Activated effector memory CD4-positive, alpha-beta T cell treated with Interleukin-2 at 50 U/mL for 16 hours (primary cell): ENCODE results near the gene SLITRK4.

Source experiments
- DNase-seq: peaks from one replicate; pipeline ENCODE4 v3.0.0-alpha.2; 2020

SLITRK4 gene, protein sequence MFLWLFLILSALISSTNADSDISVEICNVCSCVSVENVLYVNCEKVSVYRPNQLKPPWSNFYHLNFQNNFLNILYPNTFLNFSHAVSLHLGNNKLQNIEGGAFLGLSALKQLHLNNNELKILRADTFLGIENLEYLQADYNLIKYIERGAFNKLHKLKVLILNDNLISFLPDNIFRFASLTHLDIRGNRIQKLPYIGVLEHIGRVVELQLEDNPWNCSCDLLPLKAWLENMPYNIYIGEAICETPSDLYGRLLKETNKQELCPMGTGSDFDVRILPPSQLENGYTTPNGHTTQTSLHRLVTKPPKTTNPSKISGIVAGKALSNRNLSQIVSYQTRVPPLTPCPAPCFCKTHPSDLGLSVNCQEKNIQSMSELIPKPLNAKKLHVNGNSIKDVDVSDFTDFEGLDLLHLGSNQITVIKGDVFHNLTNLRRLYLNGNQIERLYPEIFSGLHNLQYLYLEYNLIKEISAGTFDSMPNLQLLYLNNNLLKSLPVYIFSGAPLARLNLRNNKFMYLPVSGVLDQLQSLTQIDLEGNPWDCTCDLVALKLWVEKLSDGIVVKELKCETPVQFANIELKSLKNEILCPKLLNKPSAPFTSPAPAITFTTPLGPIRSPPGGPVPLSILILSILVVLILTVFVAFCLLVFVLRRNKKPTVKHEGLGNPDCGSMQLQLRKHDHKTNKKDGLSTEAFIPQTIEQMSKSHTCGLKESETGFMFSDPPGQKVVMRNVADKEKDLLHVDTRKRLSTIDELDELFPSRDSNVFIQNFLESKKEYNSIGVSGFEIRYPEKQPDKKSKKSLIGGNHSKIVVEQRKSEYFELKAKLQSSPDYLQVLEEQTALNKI

DNA sequence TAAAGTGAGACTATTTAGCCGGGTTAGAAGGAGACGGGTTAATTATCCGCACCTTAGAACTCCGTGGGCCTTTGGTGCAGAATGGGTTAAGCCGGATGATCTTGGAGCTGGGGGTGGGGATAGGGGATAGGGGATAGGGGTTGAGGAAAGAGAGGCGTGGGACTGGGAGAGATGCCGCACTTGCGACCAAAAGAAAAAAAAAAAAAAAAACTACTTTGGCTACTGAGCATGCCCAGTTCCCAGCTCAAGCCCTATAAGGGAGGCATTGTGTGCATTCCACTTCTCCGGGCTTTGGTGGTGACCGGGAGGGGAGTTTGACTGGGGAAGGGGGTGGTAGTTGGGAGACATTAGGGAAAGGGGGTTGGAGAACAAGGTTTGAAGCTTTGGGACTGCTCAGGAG is at the start of gene SLITRK4:
Gene SLITRK4 (minus strand): TSS at position 187 of the 400 bp plus-strand sequence. CDS start 4,993 bp downstream, outside the sequence.
- DNase-seq = no peak

DNA sequence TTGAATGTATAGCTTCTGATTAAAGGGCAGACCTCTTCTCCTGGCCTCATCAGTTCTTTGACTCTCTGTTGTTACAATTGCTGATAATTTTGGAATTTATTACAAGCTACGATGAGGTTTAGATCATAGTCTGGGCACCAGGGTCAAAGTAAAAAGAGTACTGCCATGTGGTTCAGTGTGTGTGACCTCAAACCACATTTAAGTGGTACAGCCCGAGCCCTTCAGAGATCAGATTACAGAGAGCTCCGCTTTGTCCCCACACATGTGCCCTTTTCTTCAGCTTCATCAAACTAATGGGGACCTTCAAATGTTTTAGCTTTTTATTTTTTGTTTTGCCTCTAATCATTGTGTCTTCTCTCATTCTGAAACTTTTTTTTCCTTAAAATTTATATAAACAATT is 47.6 kb upstream of the SLITRK4 start:
- no peak for DNase-seq

DNA sequence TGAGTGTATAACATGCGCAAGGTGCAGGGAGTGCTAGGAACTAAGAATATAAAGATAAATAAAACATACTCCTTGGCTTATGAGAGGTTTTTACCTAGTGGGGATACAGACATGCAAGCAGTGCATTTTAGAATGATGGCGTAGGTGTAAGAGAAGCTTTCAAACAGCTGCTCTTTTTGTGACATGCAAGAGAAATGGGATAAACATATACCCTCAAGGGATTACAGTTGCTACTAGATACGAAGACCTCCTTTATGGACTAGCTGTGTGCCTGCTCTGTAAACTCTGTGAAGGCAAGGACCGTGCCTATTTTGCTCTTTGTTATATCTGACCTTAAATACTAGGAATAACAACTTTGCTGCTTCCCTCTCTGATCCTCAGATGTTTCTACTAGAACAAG is 39.0 kb upstream of the SLITRK4 start:
- no peak for DNase-seq

DNA sequence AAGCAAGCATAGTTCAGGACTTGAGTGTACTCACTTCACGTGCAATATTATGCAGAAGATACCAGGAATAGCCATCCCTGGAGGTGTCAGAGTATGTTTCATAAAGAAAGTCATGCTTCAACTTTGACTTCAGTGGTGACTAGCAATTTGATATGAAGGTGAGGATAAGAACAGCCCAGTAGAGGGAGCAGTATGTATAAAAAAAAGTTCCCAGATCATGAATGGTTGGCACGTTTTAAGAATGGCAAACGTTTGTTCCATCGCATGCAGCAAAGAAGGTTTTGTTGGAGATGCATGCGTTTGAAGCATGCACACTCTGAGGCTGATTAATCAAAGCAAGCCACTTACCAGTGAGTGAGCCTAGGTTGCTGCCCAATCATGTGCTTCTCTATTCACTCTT is 33.5 kb upstream of the SLITRK4 start:
- DNase-seq = no peak

DNA sequence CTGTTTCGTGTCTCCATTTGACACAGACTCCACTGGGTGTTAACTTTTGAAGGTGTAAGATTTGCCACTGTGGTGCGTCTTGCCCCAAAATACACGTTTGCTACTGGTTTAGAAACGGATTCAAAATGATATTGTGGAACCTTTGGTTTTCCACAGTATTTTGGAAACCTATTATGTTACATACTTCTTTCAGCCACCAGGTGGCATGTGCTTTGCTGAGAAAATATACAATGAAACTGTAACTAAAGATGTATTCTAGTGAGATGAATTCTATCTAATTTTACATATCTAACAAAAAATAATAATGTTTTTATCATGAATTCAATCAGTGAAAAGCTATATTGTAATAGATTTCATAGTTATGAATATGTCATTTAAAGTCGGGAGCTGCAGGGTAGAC is 28.4 kb upstream of the SLITRK4 start:
- DNase-seq = no peak

DNA sequence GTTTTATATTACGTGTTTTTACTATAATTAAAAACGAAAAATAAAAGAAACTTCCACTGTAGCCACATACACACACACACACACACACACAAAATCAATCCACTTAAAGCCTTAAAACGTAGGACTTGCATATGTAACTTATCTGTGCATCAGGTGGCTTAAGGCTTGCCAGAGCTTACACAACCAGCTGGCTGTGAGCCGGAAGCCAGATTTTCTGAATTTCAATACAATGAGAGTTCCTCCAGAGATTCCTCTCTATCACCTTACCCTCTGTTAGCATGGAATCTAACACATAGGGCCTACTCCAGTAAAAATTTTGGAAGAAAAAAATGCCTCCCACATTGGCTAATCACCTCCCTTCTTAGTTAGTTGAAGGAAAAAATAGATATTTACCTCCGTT is 27.9 kb upstream of the SLITRK4 start:
- no peak for DNase-seq

DNA sequence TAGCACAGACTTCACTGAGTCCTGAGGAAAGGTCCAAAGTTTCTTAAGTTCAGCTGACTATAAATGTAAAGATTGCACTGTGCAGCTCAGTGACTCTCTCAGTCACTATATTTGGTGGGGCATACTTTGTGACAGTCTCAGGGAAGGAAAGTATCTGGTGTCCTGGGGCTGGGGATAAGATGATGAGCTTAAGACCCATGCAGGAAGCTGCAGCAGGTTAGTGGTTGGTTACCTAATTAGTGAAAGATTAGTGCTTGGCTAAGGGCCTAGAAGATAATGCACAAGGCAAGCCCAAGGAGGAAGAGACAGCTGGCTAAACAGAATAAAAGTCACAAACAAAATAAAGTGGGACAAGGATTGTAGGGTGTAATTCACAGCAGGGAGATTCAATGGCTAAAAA is 25.4 kb upstream of the SLITRK4 start:
- no peak for DNase-seq

DNA sequence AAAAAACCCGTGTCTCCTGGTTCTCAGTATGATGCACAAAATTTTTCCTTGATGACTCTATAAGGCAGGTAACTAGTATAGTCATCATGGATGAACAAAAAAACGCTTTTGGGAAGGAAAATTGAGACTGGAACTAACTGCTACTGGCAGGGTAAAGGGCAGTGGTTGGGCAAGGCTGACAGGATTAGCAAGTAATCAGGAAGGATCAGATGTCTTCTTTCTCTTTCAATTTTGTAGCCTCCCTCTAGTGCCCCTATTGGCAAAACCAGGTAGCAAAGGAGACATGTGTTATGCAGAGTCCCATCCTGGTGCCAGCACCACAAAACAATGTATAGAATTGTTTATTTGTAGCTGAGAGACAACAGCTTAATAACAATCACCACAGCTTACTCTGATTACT is 12.8 kb upstream of the SLITRK4 start:
- DNase-seq = no peak

DNA sequence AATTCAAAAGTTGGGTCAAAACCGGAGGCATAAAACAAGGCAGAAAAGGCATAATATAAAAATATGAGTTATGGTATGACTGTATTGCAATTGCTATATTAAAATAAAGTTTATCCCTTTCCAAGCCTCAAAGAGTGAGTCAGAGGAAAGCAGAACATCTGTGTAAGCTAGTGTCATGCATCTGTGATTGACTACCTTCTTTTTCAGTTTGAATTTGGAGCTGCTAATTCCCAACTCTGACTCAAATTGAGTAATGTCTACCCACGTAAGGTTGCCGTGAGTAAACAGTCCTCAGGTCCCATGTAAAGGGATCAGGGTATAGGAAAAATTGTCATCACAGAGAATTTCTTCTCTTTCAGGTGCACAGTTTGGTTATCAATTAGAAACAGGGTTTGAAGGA is 6.5 kb upstream of the SLITRK4 start:
- DNase-seq = no peak

DNA sequence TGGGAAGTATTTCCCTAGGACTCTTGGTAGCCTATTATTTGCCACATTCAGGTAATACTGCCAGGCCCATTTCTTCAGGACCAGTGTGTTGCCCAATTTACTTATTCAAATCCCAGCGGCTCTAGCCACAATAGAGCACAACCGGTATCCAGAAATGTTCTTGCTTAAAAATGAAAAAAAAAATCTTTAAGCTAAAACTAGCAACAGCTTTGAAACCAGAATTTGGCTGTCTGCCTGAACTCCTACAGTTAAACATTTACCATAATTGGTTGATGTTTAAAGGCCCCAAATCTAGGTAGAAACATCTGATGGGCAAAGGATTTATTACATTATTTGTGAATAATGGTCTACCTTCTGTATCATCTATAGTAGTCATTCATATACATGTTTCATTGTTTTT is 930 bp upstream of the SLITRK4 start:
- no peak for DNase-seq

DNA sequence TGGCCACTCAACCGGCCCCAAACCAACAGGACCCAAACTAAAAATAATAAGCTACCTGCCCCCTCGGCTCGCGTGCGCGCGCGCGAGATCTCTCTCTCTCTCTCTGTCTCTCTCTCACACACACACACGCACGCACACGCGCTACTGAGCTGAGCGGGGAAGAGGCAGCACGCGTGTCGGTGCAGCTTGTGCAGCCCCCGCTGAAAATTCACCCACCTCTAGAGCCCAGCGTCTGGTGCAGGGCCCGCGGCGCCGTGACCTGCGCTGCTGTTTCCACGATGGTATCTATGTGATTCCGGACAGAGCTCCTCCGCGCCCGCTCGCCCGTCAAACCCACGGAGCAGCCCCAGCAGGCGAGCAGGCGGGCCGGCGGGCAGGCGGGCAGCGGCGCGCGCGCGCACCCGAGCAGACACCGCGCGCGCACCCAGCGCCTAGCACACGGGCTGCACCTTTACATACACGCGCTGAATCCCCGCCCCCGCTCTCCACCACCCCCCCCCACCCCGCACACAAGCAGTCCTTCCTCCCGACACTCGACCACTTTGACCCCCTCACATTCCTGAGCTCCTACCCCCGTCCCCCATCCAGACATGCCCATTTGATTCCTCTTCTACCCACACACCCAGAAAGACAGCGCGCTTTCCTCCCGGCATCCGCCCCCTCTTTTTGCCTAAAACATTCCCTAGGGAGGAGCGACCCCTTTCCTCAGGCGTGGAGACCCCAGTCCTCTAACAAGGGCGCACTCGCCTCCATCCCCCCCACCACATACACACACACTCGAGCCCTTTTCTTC is 1.0 kb downstream of the SLITRK4 start:
- DNase-seq = no peak

DNA sequence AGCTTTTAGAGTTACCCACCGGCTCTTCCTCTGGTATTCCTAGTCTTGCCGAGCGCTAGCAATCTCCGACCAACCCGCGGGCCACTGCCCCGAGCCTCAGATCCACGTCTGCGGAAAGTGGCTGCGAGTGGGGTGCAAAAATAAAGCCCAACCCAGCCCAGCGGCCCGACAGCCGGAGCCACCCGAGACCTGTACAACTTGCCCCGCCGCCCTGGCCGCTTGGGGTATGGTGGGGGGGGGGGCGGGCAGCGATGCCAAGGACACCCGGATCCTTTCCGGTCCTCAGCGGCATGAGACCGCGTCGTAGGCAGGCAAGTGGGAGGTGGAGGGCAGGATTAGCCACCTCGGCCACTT is 1.6 kb downstream of the SLITRK4 start:
- no peak for DNase-seq

DNA sequence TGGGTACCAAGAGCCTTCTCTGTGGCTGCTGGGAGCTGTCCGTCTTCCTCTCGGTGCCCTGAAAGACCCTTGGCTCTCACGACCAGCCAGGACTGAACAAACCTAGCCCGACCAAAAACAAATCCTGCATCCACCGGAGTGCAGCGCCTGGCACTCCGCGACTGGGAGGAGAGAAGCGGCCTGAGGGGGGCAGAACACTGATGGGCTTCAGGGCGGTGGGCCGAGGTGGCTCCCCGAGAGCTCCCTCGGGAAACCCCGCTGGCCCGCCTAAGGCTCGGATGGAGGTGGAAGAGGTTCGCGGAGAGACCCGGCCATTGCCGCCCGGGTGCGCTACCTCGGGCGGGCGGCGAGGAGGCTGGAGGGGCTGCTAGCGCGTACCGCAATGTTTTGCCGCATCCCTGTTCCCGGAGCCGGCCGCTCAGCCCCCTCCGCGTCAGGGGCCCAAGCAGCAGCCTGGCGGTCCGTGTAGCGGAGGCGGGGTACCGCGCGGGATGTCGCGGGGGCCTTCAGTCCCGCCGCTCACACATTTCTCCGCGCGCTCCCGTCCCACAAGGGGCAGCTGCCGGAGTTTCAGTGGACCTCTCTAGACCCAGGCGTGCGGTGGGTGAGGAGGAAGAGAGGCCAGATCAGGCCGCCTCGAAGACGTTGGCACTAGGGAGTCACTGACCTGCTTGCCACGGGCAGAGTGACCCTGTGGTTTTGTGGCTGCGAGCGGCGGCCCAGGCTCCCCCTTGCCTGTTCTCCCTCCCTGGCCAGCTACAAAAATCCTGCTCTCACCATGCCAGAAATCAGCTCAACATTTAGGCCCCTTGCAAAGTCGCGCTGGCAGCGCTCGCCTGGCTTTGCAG is 2.2 kb downstream of the SLITRK4 start:
- DNase-seq = no peak

DNA sequence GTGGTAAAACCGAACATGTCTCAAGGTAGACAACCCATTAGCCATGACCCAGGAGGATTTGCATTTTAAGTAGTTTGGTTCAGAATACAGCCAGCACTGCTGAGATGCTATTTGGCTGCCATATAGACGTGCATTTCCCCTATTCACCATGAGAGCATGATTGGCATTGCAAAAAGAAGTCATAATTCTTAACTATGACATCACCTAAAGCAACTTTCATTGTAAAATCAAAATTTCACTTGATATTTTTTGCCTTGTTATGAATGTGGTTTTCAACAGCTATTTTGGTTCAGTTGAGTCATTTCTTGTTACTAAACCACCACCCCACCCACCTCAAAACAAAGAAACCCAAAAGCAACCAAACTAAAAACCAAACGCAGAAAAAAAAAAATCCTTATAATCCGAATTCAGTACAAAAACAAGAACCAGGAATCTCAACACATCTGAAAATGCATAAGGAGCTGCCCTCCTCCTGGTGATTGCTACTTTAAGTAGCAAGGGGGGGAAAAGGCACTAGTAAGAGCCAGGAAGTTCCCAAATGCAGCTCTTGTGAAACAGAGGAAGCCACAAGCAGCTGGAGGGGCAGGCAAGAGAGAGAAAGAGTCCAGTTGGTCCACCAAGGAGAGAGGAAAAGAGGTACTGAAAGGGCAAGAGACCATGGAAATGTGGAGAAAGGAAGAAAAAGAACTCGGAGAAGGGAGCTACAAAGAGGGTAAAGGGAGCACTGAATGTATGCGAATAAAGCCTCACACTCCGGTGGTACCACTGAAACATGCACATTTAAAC is 3.1 kb downstream of the SLITRK4 start:
- no peak for DNase-seq

DNA sequence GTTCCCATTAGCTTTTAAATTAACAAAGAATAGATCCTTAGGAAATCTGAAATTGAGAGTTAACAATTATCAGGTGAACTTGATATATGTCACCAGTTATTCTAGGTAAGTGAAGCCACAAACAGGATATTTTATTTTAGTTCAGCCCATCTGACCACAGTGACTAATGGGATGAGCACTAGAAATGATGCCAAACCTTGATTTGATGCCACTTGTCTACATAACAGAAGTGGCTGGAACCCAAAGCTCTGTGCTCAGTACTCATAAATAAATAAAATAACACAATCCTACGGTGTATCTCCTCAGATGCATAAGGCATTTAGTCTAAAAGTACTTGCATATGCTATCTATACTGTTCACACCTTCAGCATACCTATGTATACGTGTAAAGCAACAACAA is 12.2 kb downstream of the SLITRK4 start:
- no peak for DNase-seq

DNA sequence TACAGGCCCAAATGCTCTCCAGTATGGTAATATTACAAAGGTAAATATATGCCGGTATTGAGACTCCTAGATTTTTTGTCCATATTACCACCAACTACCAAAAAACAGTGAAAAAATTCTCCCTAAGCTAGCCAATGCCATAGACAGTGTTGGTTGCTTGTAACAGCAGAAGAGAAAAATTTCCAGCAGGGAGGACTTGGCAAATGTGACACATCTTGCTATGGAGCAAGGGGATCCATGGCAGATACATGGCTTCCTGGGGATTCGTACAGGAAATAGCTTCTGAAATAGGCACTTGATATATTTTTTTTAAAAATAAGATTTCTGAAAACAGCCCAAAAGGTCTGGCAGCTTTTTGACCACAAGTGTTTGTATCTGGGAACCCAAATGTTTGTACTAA is 14.6 kb downstream of the SLITRK4 start:
- DNase-seq = no peak

DNA sequence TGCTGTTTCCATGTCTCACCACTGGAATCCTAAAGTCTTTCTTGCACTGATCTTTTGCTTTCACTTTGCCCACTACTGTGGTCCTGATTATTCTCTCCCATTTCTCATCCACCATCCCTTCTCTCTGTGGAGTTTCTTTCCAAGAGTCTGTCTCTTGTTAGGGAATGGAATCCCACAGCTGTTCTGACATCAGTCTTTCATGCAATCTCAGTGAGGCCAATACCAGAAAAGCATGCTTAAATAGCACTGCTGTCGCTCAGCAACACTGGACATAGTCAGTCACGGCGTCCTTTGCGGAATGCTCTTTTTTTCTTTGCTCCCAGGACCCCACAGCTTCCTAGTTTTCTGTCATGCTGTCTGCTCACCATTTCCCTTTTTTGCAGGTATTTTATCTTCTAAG is 20.1 kb downstream of the SLITRK4 start:
- no peak for DNase-seq

DNA sequence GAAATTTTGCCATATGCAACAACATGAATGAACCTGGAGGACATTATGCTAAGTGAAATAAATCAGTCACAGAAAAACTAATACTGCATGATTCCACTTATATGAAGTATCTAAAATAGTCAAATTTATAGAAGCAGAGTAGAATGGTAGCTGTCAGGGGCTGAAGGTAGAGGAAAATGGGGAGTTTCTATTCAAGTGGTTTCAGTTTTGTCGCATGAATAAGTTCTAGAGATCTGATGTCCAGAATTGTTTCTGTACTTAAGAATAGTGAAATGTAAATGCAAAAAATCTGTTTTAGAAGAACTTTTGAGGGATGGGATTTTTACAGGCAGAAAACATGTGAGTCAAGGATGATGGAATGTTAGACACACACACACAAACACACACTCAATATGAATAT is 34.1 kb downstream of the SLITRK4 start:
- DNase-seq = no peak

DNA sequence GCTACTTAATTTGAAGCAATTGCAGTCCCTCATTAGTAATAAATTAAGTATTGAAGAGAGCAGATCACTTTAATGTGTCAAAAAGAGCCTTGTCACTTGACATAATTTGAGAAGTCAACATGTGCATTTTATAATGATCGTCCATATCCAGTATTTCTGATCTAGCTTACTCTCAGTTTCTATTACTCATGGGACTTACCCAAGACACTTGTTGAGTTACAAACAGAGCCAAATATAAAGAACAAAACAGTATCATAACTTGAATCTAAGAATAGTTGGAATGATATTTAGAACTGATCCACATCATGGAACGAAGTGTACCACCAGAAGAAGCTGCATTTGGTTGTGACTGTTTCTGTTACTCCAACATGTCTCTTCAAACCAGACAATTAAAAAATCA is 54.7 kb downstream of the SLITRK4 start:
- no peak for DNase-seq

DNA sequence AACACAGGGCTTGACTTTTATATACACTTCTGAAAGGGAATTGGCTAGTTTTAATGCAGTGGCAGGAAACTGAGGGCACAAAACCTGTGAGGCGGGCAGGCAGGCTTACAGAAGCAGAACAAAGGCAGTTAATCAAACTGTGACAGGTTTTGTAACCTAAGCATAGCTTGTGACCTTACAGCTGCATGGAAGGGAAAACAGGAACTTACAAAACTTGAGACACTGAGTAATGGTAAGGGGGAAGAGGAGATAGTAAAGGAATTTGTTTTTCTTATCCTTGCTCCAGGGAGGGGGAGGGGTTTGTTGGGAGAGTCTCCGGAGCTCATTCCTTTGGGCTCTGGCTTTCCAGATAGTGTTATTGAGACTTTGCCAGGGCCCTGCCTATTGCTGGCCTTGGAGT is 55.6 kb downstream of the SLITRK4 start:
- no peak for DNase-seq
